PC-3 (cell line): ENCODE data around the gene C1QTNF5. TPM values are rescaled to one million over a fixed set of nuclear protein-coding genes. Genes with fewer than 3 reads are reported as not detected.

Experiments
- ATAC-seq: fragments of 200-7000 bp; cut with Tn5 transposase; 2 replicates; pipeline ENCODE4 v1.9.1; 2020; ENCODE audit warnings: mild to moderate bottlenecking, moderate library complexity
- BruUV-seq: library from RNA; stranded (reverse); fragments of 400-500 nt; replicated peaks from 2 replicates; lab custom pipeline; 2021; lab: Mats Ljungman, UMichigan
- CTCF ChIA-PET: fragments of 300-600 bp; sonication (Branson Sonifier 250); formaldehyde crosslinking; loops from one replicate; lab custom pipeline; 2022; ENCODE audit warnings: antibody characterized with exemption; lab: Charles Lee
- POLR2A ChIA-PET: fragments of 300-600 bp; sonication (Branson Sonifier 250); formaldehyde crosslinking; loops from one replicate; lab custom pipeline; 2022; ENCODE audit warnings: antibody characterized with exemption; ENCODE audit not compliant: unreplicated experiment; lab: Charles Lee
- DNase-seq: peaks from one replicate; pipeline ENCODE4 v3.0.0-alpha.2; 2015
- H2AFZ ChIP-seq: fragments of 300-600 bp; sonication (generic); 2 replicates; pipeline ENCODE4 v1.6.0; 2016; ENCODE audit warnings: antibody characterized with exemption, low read length
- H3F3A ChIP-seq: fragments of 300-600 bp; sonication (generic); one replicate; pipeline ENCODE4 v1.6.0; 2017; ENCODE audit warnings: antibody characterized with exemption, low read length, control low read depth, mild to moderate bottlenecking; ENCODE audit not compliant: unreplicated experiment
- H3K27ac ChIP-seq: fragments of 300-600 bp; sonication (generic); 2 replicates; pipeline ENCODE4 v1.5.1; 2016; ENCODE audit warnings: mild to moderate bottlenecking, low read length
- H3K27me3 ChIP-seq: fragments of 300-600 bp; sonication (generic); 2 replicates; pipeline ENCODE4 v1.6.1; 2016; ENCODE audit warnings: low read length, mixed read lengths
- H3K36me3 ChIP-seq: fragments of 300-600 bp; sonication (generic); 2 replicates; pipeline ENCODE4 v1.6.1; 2016; ENCODE audit warnings: low read depth, mixed run types, low read length, mixed read lengths
- H3K4me1 ChIP-seq: fragments of 300-600 bp; sonication (generic); 2 replicates; pipeline ENCODE4 v1.5.1; 2016; ENCODE audit warnings: low read length; ENCODE audit not compliant: insufficient read depth
- H3K4me2 ChIP-seq: fragments of 300-600 bp; sonication (generic); 2 replicates; pipeline ENCODE4 v1.6.0; 2016; ENCODE audit warnings: low read length
- H3K4me3 ChIP-seq: fragments of 300-600 bp; sonication (generic); 2 replicates; pipeline ENCODE4 v1.5.1; 2016; ENCODE audit warnings: mild to moderate bottlenecking, low read length, mixed read lengths
- H3K79me2 ChIP-seq: fragments of 300-600 bp; sonication (generic); 2 replicates; pipeline ENCODE4 v1.6.1; 2017; ENCODE audit warnings: low read length, mixed read lengths
- H3K9ac ChIP-seq: fragments of 300-600 bp; sonication (generic); 2 replicates; pipeline ENCODE4 v1.6.0; 2016; ENCODE audit warnings: mild to moderate bottlenecking, low read length
- H3K9me2 ChIP-seq: fragments of 300-600 bp; sonication (generic); replicated peaks from 2 replicates; pipeline ENCODE4 v1.6.1; 2016; ENCODE audit warnings: mixed run types, low read length, mixed read lengths
- H3K9me3 ChIP-seq: fragments of 300-600 bp; sonication (generic); 2 replicates; pipeline ENCODE4 v1.6.1; 2016; ENCODE audit warnings: low read length, mixed read lengths
- H4K20me1 ChIP-seq: fragments of 300-600 bp; sonication (generic); 2 replicates; pipeline ENCODE4 v1.6.1; 2016; ENCODE audit warnings: low read length, mixed read lengths
- CTCF ChIP-seq: fragments of 300-600 bp; sonication (generic); conservative IDR thresholded peaks from 2 replicates; pipeline ENCODE4 v1.5.1; 2017; ENCODE audit warnings: antibody characterized with exemption, low read depth, mild to moderate bottlenecking, low read length
- EZH2 ChIP-seq: fragments of 300-600 bp; sonication (generic); IDR thresholded peaks from one replicate; pipeline ENCODE4 v1.6.1; 2017; ENCODE audit warnings: antibody characterized with exemption, mild to moderate bottlenecking, low read length; ENCODE audit not compliant: unreplicated experiment
- EZH2phosphoT487 ChIP-seq: fragments of 300-600 bp; sonication (generic); IDR thresholded peaks from 2 replicates; pipeline ENCODE4 v1.6.1; 2018; ENCODE audit warnings: mild to moderate bottlenecking, antibody characterized with exemption, low read length, borderline replicate concordance
- intact Hi-C: fragments of 100-400 bp; cut with micrococcal nuclease; formaldehyde crosslinking; loops from 2 replicates; pipeline ENCODE4 v1.9.0; 2023
- total RNA-seq: library from RNA; depleted of rRNA; stranded (reverse); fragments of >200 nt; gene quantifications from 2 replicates; pipeline ENCODE4 v1.2.3, GENCODE V29; 2014

The C1QTNF5 gene
- total RNA-seq, 1 experiment from 2014 or later = 2.0 TPM

GRCh38 chr11:119345685-119346084 lies 5.0 kb upstream of the C1QTNF5 start:
- BruUV-seq = no TSS peak
- Histone ChIP-seq H3K36me3 (no peaks in the 10 kb centered on the region), H3K4me1 (no peaks in the 10 kb centered on the region), H3K27ac (no peak overlapping the region), H3K9ac (no peak overlapping the region), H3K79me2 (no peaks in the 10 kb centered on the region), H3K9me3 (no peaks in the 10 kb centered on the region), H3F3A (no peaks in the 10 kb centered on the region), H2AFZ (no peak overlapping the region), H3K27me3 (no peaks in the 10 kb centered on the region), H3K4me2 (no peak overlapping the region), H3K4me3 (no peak overlapping the region), H4K20me1 (no peaks in the 10 kb centered on the region), H3K9me2 (no peaks in the 10 kb centered on the region)
- no peak for ATAC-seq
- intact Hi-C loops = no loop called here
- TF ChIP-seq EZH2phosphoT487 (no peak), EZH2 (no peak), CTCF (no peak)
- DNase-seq = no peak
- ChIA-PET CTCF (no interaction called here), POLR2A (no interaction called here)

- BruUV-seq = no TSS peak
- CTCF ChIA-PET = no interaction called here
- Histone ChIP-seq H3K79me2 (no peaks in the 10 kb centered on the region), H3K4me1 (no peaks in the 10 kb centered on the region), H3K9me3 (no peaks in the 10 kb centered on the region), H3K27me3 (no peaks in the 10 kb centered on the region), H3K4me2 (no peak overlapping the region), H3K36me3 (no peaks in the 10 kb centered on the region), H2AFZ (no peak overlapping the region), H3F3A (no peaks in the 10 kb centered on the region), H3K9ac (no peak overlapping the region), H3K9me2 (no peaks in the 10 kb centered on the region), H3K4me3 (no peak overlapping the region), H4K20me1 (no peaks in the 10 kb centered on the region), H3K27ac (no peak overlapping the region)
- TF ChIP-seq EZH2 = no peak
- no peak for TF ChIP-seq EZH2phosphoT487
- TF ChIP-seq CTCF = no peak
- ATAC-seq = no peak
- intact Hi-C loops = no loop called here
- DNase-seq = no peak
- POLR2A ChIA-PET = no interaction called here
Observed at GRCh38 chr11:119344291-119345010, 3.8 kb upstream of the C1QTNF5 start.

- Histone ChIP-seq H3K79me2 (no peaks in the 10 kb centered on the region), H2AFZ (no peak overlapping the region), H3K9me3 (no peaks in the 10 kb centered on the region), H4K20me1 (0 out of 2 replicates have a peak, but pooled peaks cover 2% of the 10 kb centered on the region), H3K27ac (no peak overlapping the region), H3K9me2 (no peaks in the 10 kb centered on the region), H3K9ac (no peak overlapping the region), H3K4me3 (no peak overlapping the region), H3K4me2 (no peak overlapping the region), H3K27me3 (no peaks in the 10 kb centered on the region), H3K4me1 (no peaks in the 10 kb centered on the region), H3F3A (no peaks in the 10 kb centered on the region), H3K36me3 (no peaks in the 10 kb centered on the region)
- intact Hi-C loops = no loop called here
- CTCF ChIA-PET = no interaction called here
- BruUV-seq = no TSS peak
- POLR2A ChIA-PET = no interaction called here
- DNase-seq (no peak), ATAC-seq (no peak)
- no peak for TF ChIP-seq EZH2
- TF ChIP-seq CTCF = no peak
- no peak for TF ChIP-seq EZH2phosphoT487
Observed at GRCh38 chr11:119343726-119344125, 3.0 kb upstream of the C1QTNF5 start.
